Measurements from ENCODE around the gene PDZRN4.

- no peak for TF ChIP-seq CTCF (IDR thresholded peaks at IDR 0.05)
- no peak for TF ChIP-seq POLR2A (IDR thresholded peaks at IDR 0.05)
Measured at GRCh38 chr12:41585784-41586183, 397.7 kb downstream of the PDZRN4 start.
